ENCODE measurements around the gene NUB1. TPM values are rescaled to one million over a fixed set of nuclear protein-coding genes. Genes with fewer than 3 reads are reported as not detected.

The NUB1 gene
- total and polyA plus RNA-seq, 7 experiments from 2014 or later: 58.1 to 116 (median 80.1) TPM

DNA sequence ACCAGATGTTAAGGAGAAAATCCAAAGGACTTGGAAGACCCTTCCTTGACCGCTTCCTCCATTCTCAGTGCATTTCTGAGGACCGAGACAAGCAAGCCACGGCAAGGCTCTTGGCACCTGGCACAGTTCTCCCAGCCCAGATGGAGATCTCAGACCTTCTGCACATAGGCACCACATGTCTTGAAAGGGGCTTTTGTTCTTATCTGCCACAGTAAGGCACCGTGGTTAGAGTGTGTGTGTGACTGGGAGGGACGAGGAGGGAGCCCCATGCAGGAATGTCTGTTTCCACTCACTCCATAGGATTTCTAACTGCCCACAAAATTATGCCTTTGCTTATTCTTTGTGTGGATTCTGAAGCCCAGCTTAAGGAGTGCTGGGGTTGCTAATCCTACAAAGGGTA is 78.5 kb downstream of the NUB1 start:
- Histone ChIP-seq H3K27me3 (ENCODE audit: control insufficient read depth in 2 of 2, insufficient read depth in 2 of 2, low read length in 2 of 2) (no peaks in the 10 kb centered on the region), H3K4me1 (ENCODE audit: control insufficient read depth in 2 of 2, insufficient read depth in 2 of 2, low read length in 2 of 2) (no peaks in the 10 kb centered on the region), H3K9me3 (ENCODE audit: control insufficient read depth in 2 of 3, low read length in 3 of 3) (peaks cover 0 to 7% (median 3%) of the 10 kb centered on the region in 3 experiments), H3K4me3 (ENCODE audit: low read length) (no peak overlapping the region), H3K27ac (ENCODE audit: low read depth, low read length) (no peak overlapping the region), H3K36me3 (ENCODE audit: control insufficient read depth in 2 of 3, insufficient read depth in 3 of 3, low read length in 3 of 3) (no peaks in the 10 kb centered on the region)
- no peak overlapping the region for H3K4me3 Mint-ChIP-seq
- H3K9me3 Mint-ChIP-seq: peaks cover 0 to 18% (median 10%) of the 10 kb centered on the region in 11 donors
- POLR2A ChIA-PET: interaction anchor here (2.7 kb wide), 1 partner anchor 10 kb away, joined by 7 read pairs; no protein-coding TSS in a partner anchor
- ATAC-seq: no peak
- H3K27me3 Mint-ChIP-seq: peaks cover 0 to 41% (median 0%) of the 10 kb centered on the region in 5 donors
- peaks cover 0 to 9% (median 5%) of the 10 kb centered on the region in 5 donors for H3K36me3 Mint-ChIP-seq
- CTCF ChIA-PET: interaction anchor here (1.2 kb wide), 1 partner anchor 52 kb away, joined by 3 read pairs; no protein-coding TSS in a partner anchor
- H3K4me1 Mint-ChIP-seq: peaks cover 0 to 2% (median 0%) of the 10 kb centered on the region in 7 donors
- no peak for DNase-seq
- H3K27ac Mint-ChIP-seq: no peak overlapping the region
- intact Hi-C loops (cut with micrococcal nuclease): no loop called here

DNA sequence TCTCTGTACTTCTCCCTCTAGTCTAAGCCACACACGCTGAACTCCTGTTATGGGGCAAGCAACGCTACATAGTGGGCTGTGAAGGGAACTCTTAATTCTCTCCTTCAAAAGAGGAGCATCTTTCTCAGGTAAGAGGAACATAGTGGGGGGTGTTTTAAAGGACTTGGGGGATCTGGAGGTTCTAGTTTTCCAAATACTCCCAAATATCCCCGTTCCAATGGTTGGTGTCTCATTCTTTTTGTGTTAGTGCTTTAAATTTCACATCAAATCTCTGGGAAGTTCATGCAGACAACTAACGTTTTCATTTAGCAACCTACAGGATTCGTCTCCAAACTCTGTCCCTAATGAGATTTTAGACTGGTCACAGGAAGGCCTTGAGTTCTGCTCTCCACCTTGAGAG is 80.6 kb downstream of the NUB1 start:
- CTCF ChIA-PET: no interaction called here
- H3K4me3 Mint-ChIP-seq: no peak overlapping the region
- peaks cover 0 to 7% (median 3%) of the 10 kb centered on the region in 3 experiments for H3K9me3 ChIP-seq (ENCODE audit: control insufficient read depth in 2 of 3, low read length in 3 of 3)
- peaks cover 0 to 16% (median 9%) of the 10 kb centered on the region in 7 donors for H3K4me1 Mint-ChIP-seq
- intact Hi-C loops (cut with micrococcal nuclease): no loop called here
- H3K4me3 ChIP-seq (ENCODE audit: low read length): no peak overlapping the region
- H3K4me1 ChIP-seq (ENCODE audit: control insufficient read depth in 2 of 2, insufficient read depth in 2 of 2, low read length in 2 of 2): peaks cover under 1 to 9% of the 10 kb centered on the region in 2 donors
- H3K27me3 Mint-ChIP-seq: peaks cover 0 to 38% (median 0%) of the 10 kb centered on the region in 5 donors
- H3K36me3 Mint-ChIP-seq: peaks cover 0 to 9% (median 5%) of the 10 kb centered on the region in 5 donors
- no peak for DNase-seq
- no peaks in the 10 kb centered on the region for H3K36me3 ChIP-seq (ENCODE audit: control insufficient read depth in 2 of 3, insufficient read depth in 3 of 3, low read length in 3 of 3)
- ATAC-seq: no peak
- POLR2A ChIA-PET: interaction anchor here (2.7 kb wide), 1 partner anchor 8 kb away, joined by 7 read pairs; no protein-coding TSS in a partner anchor
- H3K27me3 ChIP-seq (ENCODE audit: control insufficient read depth in 2 of 2, insufficient read depth in 2 of 2, low read length in 2 of 2): no peaks in the 10 kb centered on the region
- no peak overlapping the region for H3K27ac Mint-ChIP-seq
- peaks cover 0 to 18% (median 10%) of the 10 kb centered on the region in 11 donors for H3K9me3 Mint-ChIP-seq
- H3K27ac ChIP-seq (ENCODE audit: low read depth, low read length): no peak overlapping the region

DNA sequence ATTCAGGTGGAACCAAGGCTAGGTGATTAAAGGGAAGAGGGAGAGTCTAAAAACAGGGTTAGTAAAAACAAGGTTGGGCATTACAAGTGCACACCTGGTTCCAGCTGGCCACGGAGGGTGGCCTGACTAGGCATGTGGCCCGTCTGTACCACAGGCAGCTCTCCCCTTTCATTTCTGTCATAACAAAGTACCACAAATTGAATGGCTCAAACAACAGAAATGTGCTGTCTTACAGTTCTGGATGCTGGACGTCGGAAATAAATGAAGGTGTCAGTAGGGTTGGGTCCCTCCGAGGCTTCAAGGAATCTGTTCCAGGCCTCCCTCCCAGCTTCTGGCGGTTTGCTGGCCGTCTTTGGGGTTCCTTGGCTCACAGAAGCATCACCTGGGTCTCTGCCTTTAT is 81.6 kb downstream of the NUB1 start:
- peaks cover 6 to 26% (median 16%) of the 10 kb centered on the region in 7 donors for H3K4me1 Mint-ChIP-seq

DNA sequence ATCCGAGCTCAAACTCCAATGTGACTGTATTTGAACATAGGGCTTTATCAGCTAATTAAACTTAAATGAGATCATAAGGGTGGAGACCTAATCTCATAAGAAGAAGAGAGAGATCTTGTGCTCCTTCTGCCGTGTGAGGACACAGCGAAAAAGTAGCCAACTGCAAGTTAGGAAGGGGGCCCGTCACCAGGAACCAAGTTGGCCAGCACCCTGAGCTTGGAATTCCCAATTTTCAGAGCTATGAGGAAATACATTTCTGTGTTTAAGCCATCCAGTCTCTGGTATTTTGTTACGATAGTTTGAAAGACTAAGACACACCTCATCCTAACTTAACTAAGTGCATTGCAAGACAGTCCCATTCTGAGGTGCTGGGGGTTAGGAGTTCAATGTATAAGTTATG is 82.3 kb downstream of the NUB1 start:
- Mint-ChIP-seq H3K27ac (no peak overlapping the region), H3K27me3 (peaks cover 0 to 30% (median 0%) of the 10 kb centered on the region in 5 donors), H3K4me3 (no peak overlapping the region), H3K36me3 (peaks cover 0 to 5% (median 0%) of the 10 kb centered on the region in 5 donors), H3K9me3 (peaks cover 0 to 12% (median 8%) of the 10 kb centered on the region in 11 donors), H3K4me1 (peaks cover 10 to 34% (median 22%) of the 10 kb centered on the region in 7 donors)
- Histone ChIP-seq H3K36me3 (ENCODE audit: control insufficient read depth in 2 of 3, insufficient read depth in 3 of 3, low read length in 3 of 3) (no peaks in the 10 kb centered on the region), H3K27me3 (ENCODE audit: control insufficient read depth in 2 of 2, insufficient read depth in 2 of 2, low read length in 2 of 2) (no peaks in the 10 kb centered on the region), H3K4me1 (ENCODE audit: control insufficient read depth in 2 of 2, insufficient read depth in 2 of 2, low read length in 2 of 2) (peaks cover 18 to 26% of the 10 kb centered on the region in 2 donors), H3K4me3 (ENCODE audit: low read length) (no peak overlapping the region), H3K9me3 (ENCODE audit: control insufficient read depth in 2 of 3, low read length in 3 of 3) (peaks cover 0 to 7% (median 3%) of the 10 kb centered on the region in 3 experiments), H3K27ac (ENCODE audit: low read depth, low read length) (no peak overlapping the region)
- CTCF ChIA-PET: interaction anchor here (0.8 kb wide), 1 partner anchor 25 kb away, joined by 5 read pairs; no protein-coding TSS in a partner anchor
- POLR2A ChIA-PET: interaction anchor here (0.6 kb wide), 1 partner anchor 558 kb away, joined by 3 read pairs; no protein-coding TSS in a partner anchor
- intact Hi-C loops (cut with micrococcal nuclease): no loop called here
- DNase-seq: no peak
- no peak for ATAC-seq

More for the DNA sequence above, 81.6 kb downstream of the NUB1 start:
- peaks cover 11 to 19% of the 10 kb centered on the region in 2 donors for H3K4me1 ChIP-seq (ENCODE audit: control insufficient read depth in 2 of 2, insufficient read depth in 2 of 2, low read length in 2 of 2)
- ChIA-PET POLR2A (interaction anchor here (0.6 kb wide), 1 partner anchor 557 kb away, joined by 3 read pairs; no protein-coding TSS in a partner anchor), CTCF (interaction anchor here (0.8 kb wide), 1 partner anchor 25 kb away, joined by 5 read pairs; no protein-coding TSS in a partner anchor)
- peaks cover 0 to 7% (median 3%) of the 10 kb centered on the region in 3 experiments for H3K9me3 ChIP-seq (ENCODE audit: control insufficient read depth in 2 of 3, low read length in 3 of 3)
- no peak for ATAC-seq
- H3K9me3 Mint-ChIP-seq: peaks cover 0 to 15% (median 8%) of the 10 kb centered on the region in 11 donors
- H3K27me3 ChIP-seq (ENCODE audit: control insufficient read depth in 2 of 2, insufficient read depth in 2 of 2, low read length in 2 of 2): no peaks in the 10 kb centered on the region
- intact Hi-C loops (cut with micrococcal nuclease): no loop called here
- H3K27me3 Mint-ChIP-seq: peaks cover 0 to 31% (median 0%) of the 10 kb centered on the region in 5 donors
- peaks cover 0 to 6% (median 2%) of the 10 kb centered on the region in 5 donors for H3K36me3 Mint-ChIP-seq
- H3K27ac Mint-ChIP-seq: peak overlapping the region in 1 of 9 donors; percentile 6
- no peak for DNase-seq
- no peaks in the 10 kb centered on the region for H3K36me3 ChIP-seq (ENCODE audit: control insufficient read depth in 2 of 3, insufficient read depth in 3 of 3, low read length in 3 of 3)
- no peak overlapping the region for H3K27ac ChIP-seq (ENCODE audit: low read depth, low read length)
- H3K4me3 Mint-ChIP-seq: no peak overlapping the region
- H3K4me3 ChIP-seq (ENCODE audit: low read length): no peak overlapping the region

DNA sequence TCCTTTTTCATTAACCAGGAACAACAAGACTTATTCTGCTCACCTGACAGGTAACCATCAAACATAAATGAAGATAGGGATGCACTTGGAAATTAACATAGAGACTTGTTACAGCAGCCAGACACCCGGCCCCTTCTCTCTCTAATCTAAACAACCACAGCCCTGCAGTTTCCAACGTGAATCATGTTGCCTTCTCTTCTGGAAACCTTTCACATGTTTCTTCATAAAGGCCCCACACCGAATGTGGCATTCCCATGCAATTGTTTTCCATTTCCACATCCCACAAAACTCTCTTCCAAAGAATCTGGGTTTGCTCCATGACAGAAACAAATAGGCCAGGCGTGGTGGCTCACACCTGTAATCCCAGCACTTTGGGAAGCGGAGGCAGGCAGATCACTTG is 83.2 kb downstream of the NUB1 start:
- Histone ChIP-seq H3K4me1 (ENCODE audit: control insufficient read depth in 2 of 2, insufficient read depth in 2 of 2, low read length in 2 of 2) (peaks cover 26 to 35% of the 10 kb centered on the region in 2 donors), H3K4me3 (ENCODE audit: low read length) (no peak overlapping the region), H3K9me3 (ENCODE audit: control insufficient read depth in 2 of 3, low read length in 3 of 3) (peaks cover 0 to 4% (median 0%) of the 10 kb centered on the region in 3 experiments), H3K27ac (ENCODE audit: low read depth, low read length) (no peak overlapping the region), H3K27me3 (ENCODE audit: control insufficient read depth in 2 of 2, insufficient read depth in 2 of 2, low read length in 2 of 2) (no peaks in the 10 kb centered on the region), H3K36me3 (ENCODE audit: control insufficient read depth in 2 of 3, insufficient read depth in 3 of 3, low read length in 3 of 3) (no peaks in the 10 kb centered on the region)
- Mint-ChIP-seq H3K27me3 (peaks cover 0 to 30% (median 0%) of the 10 kb centered on the region in 5 donors), H3K4me3 (no peak overlapping the region), H3K9me3 (peaks cover 0 to 10% (median 7%) of the 10 kb centered on the region in 11 donors), H3K4me1 (peaks cover 15 to 42% (median 30%) of the 10 kb centered on the region in 7 donors), H3K27ac (no peak overlapping the region), H3K36me3 (peaks cover 0 to 5% (median 0%) of the 10 kb centered on the region in 5 donors)
- intact Hi-C loops (cut with micrococcal nuclease): no loop called here
- CTCF ChIA-PET: interaction anchor here (1.1 kb wide), 1 partner anchor 22 kb away, joined by 4 read pairs; no protein-coding TSS in a partner anchor
- POLR2A ChIA-PET: no interaction called here
- ATAC-seq (no peak), DNase-seq (no peak)

DNA sequence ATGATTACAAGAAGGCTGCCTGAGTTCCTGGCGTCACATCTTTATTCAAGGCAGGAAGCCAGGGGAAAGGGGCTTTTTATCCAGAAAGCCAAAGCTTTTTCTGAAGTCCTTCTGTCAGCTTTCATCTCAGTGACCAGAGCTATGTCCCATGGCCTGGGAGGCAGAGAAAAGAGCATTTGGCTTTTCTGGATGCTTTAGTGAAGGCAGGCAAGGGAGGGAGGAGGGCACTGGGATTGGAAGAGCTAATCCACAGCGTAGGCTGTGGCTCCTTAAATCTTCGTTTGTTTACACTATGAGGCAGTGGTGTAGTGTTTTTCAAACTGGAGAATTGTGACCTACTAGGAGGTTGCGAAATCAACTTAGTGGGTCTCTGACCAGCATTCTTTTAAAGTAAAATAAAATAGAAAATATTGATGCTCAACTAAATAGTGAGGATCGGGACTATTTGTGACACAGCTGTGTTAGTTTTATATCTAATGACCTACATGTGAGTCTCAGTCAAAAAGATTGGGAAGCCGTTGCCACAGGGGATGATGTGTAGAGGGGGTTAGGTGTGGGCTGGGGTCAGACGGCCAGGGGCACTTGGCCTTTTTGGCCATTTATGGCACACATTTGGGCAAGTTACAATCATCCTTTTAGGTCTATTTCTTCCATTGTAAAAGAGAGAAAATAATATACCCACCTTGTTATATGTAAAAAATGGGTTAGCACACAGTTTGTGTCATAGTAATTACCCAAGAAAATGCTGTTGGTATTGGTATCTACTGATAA is 84.2 kb downstream of the NUB1 start:
- intact Hi-C loops (cut with micrococcal nuclease): no loop called here
- Histone ChIP-seq H3K36me3 (ENCODE audit: control insufficient read depth in 2 of 3, insufficient read depth in 3 of 3, low read length in 3 of 3) (no peaks in the 10 kb centered on the region), H3K27me3 (ENCODE audit: control insufficient read depth in 2 of 2, insufficient read depth in 2 of 2, low read length in 2 of 2) (no peaks in the 10 kb centered on the region), H3K27ac (ENCODE audit: low read depth, low read length) (no peak overlapping the region), H3K4me3 (ENCODE audit: low read length) (no peak overlapping the region), H3K9me3 (ENCODE audit: control insufficient read depth in 2 of 3, low read length in 3 of 3) (no peaks in the 10 kb centered on the region), H3K4me1 (ENCODE audit: control insufficient read depth in 2 of 2, insufficient read depth in 2 of 2, low read length in 2 of 2) (peaks cover 37 to 44% of the 10 kb centered on the region in 2 donors)
- Mint-ChIP-seq H3K9me3 (peaks cover 0 to 6% (median 0%) of the 10 kb centered on the region in 11 donors), H3K4me3 (no peak overlapping the region), H3K4me1 (peaks cover 21 to 53% (median 40%) of the 10 kb centered on the region in 7 donors), H3K27ac (no peak overlapping the region), H3K36me3 (peaks cover 0 to 5% (median 0%) of the 10 kb centered on the region in 5 donors), H3K27me3 (peaks cover 0 to 23% (median 0%) of the 10 kb centered on the region in 5 donors)
- DNase-seq (no peak), ATAC-seq (no peak)
- ChIA-PET POLR2A (no interaction called here), CTCF (interaction anchor here (1.0 to 1.1 kb wide), 2 partner anchors 21 to 23 kb away, joined by 3 to 4 read pairs; no protein-coding TSS in a partner anchor)
